ENCODE measurements around the gene C10orf71. TPM values are rescaled to one million over a fixed set of nuclear protein-coding genes. Genes with fewer than 3 reads are reported as not detected.

C10orf71 gene
- total RNA-seq, 1 donor from 2014 or later, result not detected

DNA sequence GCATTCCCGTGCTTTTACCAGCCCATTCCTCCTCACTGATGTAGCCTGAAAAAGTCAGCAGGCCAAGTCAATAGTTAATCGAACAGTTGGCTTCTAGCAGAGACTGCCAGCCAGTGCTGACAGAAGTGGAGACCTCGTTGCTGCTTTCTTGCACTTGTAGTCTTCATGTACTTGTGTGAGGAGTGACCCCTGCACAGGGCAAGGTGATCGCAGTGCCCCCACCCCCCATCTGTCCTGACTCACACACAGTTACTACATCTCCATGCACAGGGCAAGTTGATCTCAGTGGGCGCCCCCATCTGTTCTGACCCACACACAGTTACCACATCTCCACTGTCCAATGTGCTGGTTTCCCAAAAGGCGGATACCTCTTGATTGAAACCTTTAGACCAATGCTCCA, 34.2 kb downstream of the C10orf71 start:
- peaks cover 14% of the 10 kb centered on the region for H3K9me3 Mint-ChIP-seq

DNA sequence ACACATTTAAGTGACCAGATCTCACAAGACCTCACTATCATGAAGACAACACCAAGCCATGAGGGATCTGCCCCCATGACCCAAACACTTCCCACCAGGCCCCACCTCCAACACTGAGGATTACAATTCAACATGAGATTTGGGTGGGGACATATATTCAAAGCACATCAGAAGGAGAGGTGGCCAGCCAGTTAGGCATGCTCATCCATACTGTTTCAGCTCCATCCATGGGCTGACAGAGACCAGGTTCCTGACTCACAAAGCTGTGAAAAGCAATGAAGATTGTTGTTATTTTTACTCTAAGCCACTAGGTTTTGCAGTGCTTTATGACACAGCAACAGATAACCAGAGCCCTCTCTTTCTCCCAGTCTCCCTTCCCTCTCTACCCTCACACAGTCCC, 36.0 kb downstream of the C10orf71 start:
- Mint-ChIP-seq H3K9me3 (peaks cover 14% of the 10 kb centered on the region), H3K4me1 (peaks cover 9% of the 10 kb centered on the region), H3K27ac (ENCODE audit: unreplicated experiment) (no peak overlapping the region), H3K27me3 (ENCODE audit: low read depth) (peaks cover 3% of the 10 kb centered on the region), H3K36me3 (ENCODE audit: low read depth) (peaks cover 5% of the 10 kb centered on the region), H3K4me3 (no peak overlapping the region)
- no peak for DNase-seq (ENCODE audit: low read depth, low spot score)
- TF ChIP-seq, protein P1, sequence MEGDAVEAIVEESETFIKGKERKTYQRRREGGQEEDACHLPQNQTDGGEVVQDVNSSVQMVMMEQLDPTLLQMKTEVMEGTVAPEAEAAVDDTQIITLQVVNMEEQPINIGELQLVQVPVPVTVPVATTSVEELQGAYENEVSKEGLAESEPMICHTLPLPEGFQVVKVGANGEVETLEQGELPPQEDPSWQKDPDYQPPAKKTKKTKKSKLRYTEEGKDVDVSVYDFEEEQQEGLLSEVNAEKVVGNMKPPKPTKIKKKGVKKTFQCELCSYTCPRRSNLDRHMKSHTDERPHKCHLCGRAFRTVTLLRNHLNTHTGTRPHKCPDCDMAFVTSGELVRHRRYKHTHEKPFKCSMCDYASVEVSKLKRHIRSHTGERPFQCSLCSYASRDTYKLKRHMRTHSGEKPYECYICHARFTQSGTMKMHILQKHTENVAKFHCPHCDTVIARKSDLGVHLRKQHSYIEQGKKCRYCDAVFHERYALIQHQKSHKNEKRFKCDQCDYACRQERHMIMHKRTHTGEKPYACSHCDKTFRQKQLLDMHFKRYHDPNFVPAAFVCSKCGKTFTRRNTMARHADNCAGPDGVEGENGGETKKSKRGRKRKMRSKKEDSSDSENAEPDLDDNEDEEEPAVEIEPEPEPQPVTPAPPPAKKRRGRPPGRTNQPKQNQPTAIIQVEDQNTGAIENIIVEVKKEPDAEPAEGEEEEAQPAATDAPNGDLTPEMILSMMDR (conservative IDR thresholded peaks at IDR 0.05), result no peak

More for the DNA sequence above, 34.2 kb downstream of the C10orf71 start:
- TF ChIP-seq, protein P1 (conservative IDR thresholded peaks at IDR 0.05), result no peak
- Mint-ChIP-seq H3K27me3 (ENCODE audit: low read depth) (peaks cover 8% of the 10 kb centered on the region), H3K4me1 (peaks cover 9% of the 10 kb centered on the region), H3K36me3 (ENCODE audit: low read depth) (peaks cover 5% of the 10 kb centered on the region), H3K27ac (ENCODE audit: unreplicated experiment) (no peak overlapping the region), H3K4me3 (no peak overlapping the region)
- no peak for DNase-seq (ENCODE audit: low read depth, low spot score)

DNA sequence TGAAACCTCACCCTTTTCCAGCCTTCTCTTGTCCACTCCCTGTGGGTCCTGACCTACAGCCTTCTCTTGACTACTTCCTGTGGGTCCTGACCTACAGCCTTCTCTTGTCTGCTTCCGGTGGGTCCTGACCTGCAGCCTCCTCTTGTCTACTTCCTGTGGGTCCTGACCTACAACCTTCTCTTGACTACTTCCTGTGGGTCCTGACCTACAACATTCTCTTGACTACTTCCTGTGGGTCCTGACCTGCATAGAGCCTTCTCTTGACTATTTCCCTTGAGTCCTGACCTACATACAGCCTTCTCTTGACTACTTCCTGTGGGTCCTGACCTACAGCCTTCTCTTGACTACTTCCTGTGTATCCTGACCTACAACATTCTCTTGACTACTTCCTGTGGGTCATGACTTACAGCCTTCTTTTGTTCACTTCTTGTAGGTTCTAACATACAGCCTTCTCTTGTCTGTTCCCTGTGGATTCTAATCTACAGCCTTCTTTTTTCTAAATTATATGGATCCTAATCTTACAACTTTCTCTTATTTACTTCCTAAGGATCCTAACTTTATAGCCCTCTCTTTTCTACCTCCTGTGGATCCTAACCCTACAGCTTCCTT, 36.5 kb downstream of the C10orf71 start:
- TF ChIP-seq, protein P1 (conservative IDR thresholded peaks at IDR 0.05), result no peak
- peaks cover 16% of the 10 kb centered on the region for H3K9me3 Mint-ChIP-seq
- no peak for DNase-seq (ENCODE audit: low read depth, low spot score)
- H3K27ac Mint-ChIP-seq (ENCODE audit: unreplicated experiment), result no peak overlapping the region
- peaks cover 9% of the 10 kb centered on the region for H3K4me1 Mint-ChIP-seq
- peaks cover 3% of the 10 kb centered on the region for H3K27me3 Mint-ChIP-seq (ENCODE audit: low read depth)
- peaks cover 5% of the 10 kb centered on the region for H3K36me3 Mint-ChIP-seq (ENCODE audit: low read depth)
- H3K4me3 Mint-ChIP-seq, result no peak overlapping the region

DNA sequence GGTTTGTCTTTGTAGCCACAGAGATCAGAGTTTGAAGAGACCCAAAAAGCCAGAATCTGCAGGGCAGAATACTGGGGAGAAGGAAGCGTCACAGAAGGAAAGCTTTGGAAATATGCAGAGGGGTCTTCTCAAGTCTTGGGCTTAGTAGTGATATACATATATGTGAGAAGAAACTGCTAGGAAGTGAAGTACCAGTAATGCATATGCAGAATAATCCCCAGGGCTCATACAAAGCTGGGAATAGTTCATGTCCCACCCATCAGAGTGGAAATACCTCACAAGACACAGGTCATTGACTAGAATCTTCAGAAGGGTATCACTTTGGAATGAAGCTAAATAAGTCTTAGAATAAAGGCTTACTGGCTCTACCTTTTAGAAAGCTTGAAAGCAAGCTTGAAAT, 39.6 kb downstream of the C10orf71 start:
- Mint-ChIP-seq H3K9me3 (peaks cover 16% of the 10 kb centered on the region), H3K4me3 (no peak overlapping the region), H3K4me1 (peaks cover 9% of the 10 kb centered on the region), H3K36me3 (ENCODE audit: low read depth) (peaks cover 5% of the 10 kb centered on the region), H3K27ac (ENCODE audit: unreplicated experiment) (no peak overlapping the region), H3K27me3 (ENCODE audit: low read depth) (no peaks in the 10 kb centered on the region)
- no peak for DNase-seq (ENCODE audit: low read depth, low spot score)
- TF ChIP-seq, protein P1 (conservative IDR thresholded peaks at IDR 0.05), result no peak

DNA sequence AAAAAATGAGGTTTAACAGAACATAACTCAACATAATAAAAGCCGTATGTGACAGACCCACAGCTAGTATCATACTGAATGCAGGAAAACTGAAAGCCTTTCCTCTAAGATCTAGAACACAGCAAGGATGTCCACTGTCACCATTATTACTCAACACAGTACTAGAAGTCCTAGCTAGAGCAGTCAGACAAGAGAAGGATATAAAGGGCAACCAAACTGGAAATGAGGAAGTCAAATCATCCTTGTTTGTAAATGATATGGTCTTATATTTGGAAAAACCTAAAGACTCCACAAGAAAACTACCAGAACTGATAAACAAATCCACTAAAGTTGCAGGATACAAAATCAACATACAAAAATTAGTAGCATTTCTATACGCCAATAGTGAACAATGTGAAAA, 45.9 kb downstream of the C10orf71 start:
- H3K36me3 Mint-ChIP-seq (ENCODE audit: low read depth), result no peaks in the 10 kb centered on the region
- TF ChIP-seq, protein P1 (conservative IDR thresholded peaks at IDR 0.05), result no peak
- peaks cover 3% of the 10 kb centered on the region for H3K9me3 Mint-ChIP-seq
- H3K4me1 Mint-ChIP-seq, result no peaks in the 10 kb centered on the region
- DNase-seq (ENCODE audit: low read depth, low spot score), result no peak
- H3K27ac Mint-ChIP-seq (ENCODE audit: unreplicated experiment), result no peak overlapping the region
- H3K27me3 Mint-ChIP-seq (ENCODE audit: low read depth), result peaks cover 7% of the 10 kb centered on the region
- no peak overlapping the region for H3K4me3 Mint-ChIP-seq
